BLaER1 (cell line): Measurements from ENCODE around the gene TBC1D10B.
A peak's percentile ranks its signal among the peaks of the same experiment; 100 is the strongest.

Experiments used
- H3K27ac ChIP-seq: shearing (Covaris generic); formaldehyde crosslinking; 2 replicates; pipeline ENCODE4 v1.8.1; 2022
- H3K27me3 ChIP-seq: shearing (Covaris generic); formaldehyde crosslinking; 2 replicates; pipeline ENCODE4 v1.8.1; 2022
- H3K36me3 ChIP-seq: shearing (Covaris generic); formaldehyde crosslinking; 2 replicates; pipeline ENCODE4 v1.8.1; 2022
- H3K4me1 ChIP-seq: shearing (Covaris generic); formaldehyde crosslinking; 2 replicates; pipeline ENCODE4 v1.8.1; 2022
- H3K4me2 ChIP-seq: shearing (Covaris generic); formaldehyde crosslinking; 2 replicates; pipeline ENCODE4 v1.8.1; 2022
- H3K4me3 ChIP-seq: shearing (Covaris generic); formaldehyde crosslinking; 2 replicates; pipeline ENCODE4 v1.8.1; 2022
- H3K9ac ChIP-seq: shearing (Covaris generic); formaldehyde crosslinking; 2 replicates; pipeline ENCODE4 v1.8.1; 2022
- H3K9me3 ChIP-seq: shearing (Covaris generic); formaldehyde crosslinking; 2 replicates; pipeline ENCODE4 v1.8.1; 2022
- H4K20me1 ChIP-seq: shearing (Covaris generic); formaldehyde crosslinking; 2 replicates; pipeline ENCODE4 v1.8.1; 2022
- Cebpa-rat ChIP-seq: shearing (Covaris generic); IDR thresholded peaks from 2 replicates; pipeline ENCODE4 v1.8.1; 2022

Gene TBC1D10B

GRCh38 chr16:30367349-30368009, 2.8 kb downstream of the TBC1D10B start:
- 0 out of 2 replicates have a peak overlapping the region, but pooled peaks have one; percentile 10 for H3K27ac ChIP-seq
- H3K9me3 ChIP-seq, result no peaks in the 10 kb centered on the region
- H3K4me2 ChIP-seq, result peak overlapping the region; percentile 99
- no peaks in the 10 kb centered on the region for H3K27me3 ChIP-seq
- peaks cover 49% of the 10 kb centered on the region for H3K4me1 ChIP-seq
- peak overlapping the region; percentile 88 for H3K4me3 ChIP-seq
- peak overlapping the region; percentile 90 for H3K9ac ChIP-seq
- no peak for TF ChIP-seq Cebpa-rat
- peaks cover 67% of the 10 kb centered on the region for H4K20me1 ChIP-seq
- H3K36me3 ChIP-seq, result peaks cover 50% of the 10 kb centered on the region

GRCh38 chr16:30366511-30366910, 3.8 kb downstream of the TBC1D10B start:
- Histone ChIP-seq H3K36me3 (peaks cover 60% of the 10 kb centered on the region), H3K27ac (no peak overlapping the region), H3K9ac (peak overlapping the region; percentile 90; the same call in 1 of the 2 replicates), H3K27me3 (no peaks in the 10 kb centered on the region), H3K4me3 (no peak overlapping the region), H3K9me3 (no peaks in the 10 kb centered on the region), H4K20me1 (peaks cover 67% of the 10 kb centered on the region), H3K4me2 (peak overlapping the region; percentile 99), H3K4me1 (peaks cover 39% of the 10 kb centered on the region)
- TF ChIP-seq Cebpa-rat, result no peak

DNA sequence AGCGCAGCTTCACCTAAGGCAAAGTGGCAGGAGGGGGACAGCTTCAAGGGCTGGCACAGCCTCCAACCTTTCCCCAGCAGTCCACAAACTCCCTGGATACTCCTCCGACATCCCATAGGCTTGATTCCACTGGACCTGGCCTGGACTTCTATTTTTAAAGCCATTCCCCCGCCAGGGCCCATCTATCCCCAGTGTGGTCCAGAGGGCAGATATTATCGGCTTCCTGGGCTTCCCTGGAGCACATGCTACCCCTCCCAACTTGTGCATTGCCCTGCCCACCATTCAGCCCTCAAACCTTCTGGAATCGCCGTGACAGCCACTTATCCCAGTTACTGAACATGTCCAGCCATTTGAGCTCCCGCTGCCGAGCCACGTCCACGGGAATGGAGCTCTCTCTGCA, 5.1 kb downstream of the TBC1D10B start:
- peaks cover 73% of the 10 kb centered on the region for H3K36me3 ChIP-seq
- H3K4me2 ChIP-seq, result no peak overlapping the region
- H3K9me3 ChIP-seq, result no peaks in the 10 kb centered on the region
- no peak overlapping the region for H3K4me3 ChIP-seq
- H3K9ac ChIP-seq, result no peak overlapping the region
- peaks cover 35% of the 10 kb centered on the region for H3K4me1 ChIP-seq
- no peak for TF ChIP-seq Cebpa-rat
- no peaks in the 10 kb centered on the region for H3K27me3 ChIP-seq
- H3K27ac ChIP-seq, result no peak overlapping the region
- peaks cover 74% of the 10 kb centered on the region for H4K20me1 ChIP-seq

DNA sequence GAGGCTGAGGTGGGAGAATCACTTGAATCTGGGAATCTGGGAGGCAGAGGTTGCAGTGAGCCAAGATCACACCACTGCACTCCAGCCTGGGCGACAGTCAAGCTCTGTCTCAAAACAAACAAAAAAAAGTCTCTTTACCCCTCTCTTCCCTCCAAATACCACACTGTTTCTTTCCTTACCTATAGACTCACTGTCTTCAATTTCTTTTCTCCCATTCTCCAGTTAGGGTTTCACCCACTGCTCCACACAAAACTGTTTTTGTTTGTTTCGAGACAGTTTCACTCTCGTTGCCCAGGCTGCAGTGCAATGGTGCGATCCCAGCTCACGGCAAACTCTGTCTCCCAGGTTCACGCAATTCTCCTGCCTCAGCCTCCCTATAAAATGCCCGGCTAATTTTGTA, 9.1 kb downstream of the TBC1D10B start:
- peak overlapping the region; percentile 6; the same call in 1 of the 2 replicates for H3K9ac ChIP-seq
- no peak for TF ChIP-seq Cebpa-rat
- H3K27me3 ChIP-seq, result no peaks in the 10 kb centered on the region
- H4K20me1 ChIP-seq, result peaks cover 51% of the 10 kb centered on the region
- H3K27ac ChIP-seq, result no peak overlapping the region
- no peak overlapping the region for H3K4me2 ChIP-seq
- H3K4me3 ChIP-seq, result no peak overlapping the region
- peaks cover 21% of the 10 kb centered on the region for H3K4me1 ChIP-seq
- H3K36me3 ChIP-seq, result peaks cover 99% of the 10 kb centered on the region
- H3K9me3 ChIP-seq, result no peaks in the 10 kb centered on the region

GRCh38 chr16:30359871-30360170, 10.5 kb downstream of the TBC1D10B start:
- TF ChIP-seq Cebpa-rat, result no peak
- peaks cover 38% of the 10 kb centered on the region for H4K20me1 ChIP-seq
- no peaks in the 10 kb centered on the region for H3K9me3 ChIP-seq
- H3K27ac ChIP-seq, result no peak overlapping the region
- no peak overlapping the region for H3K4me3 ChIP-seq
- no peak overlapping the region for H3K4me2 ChIP-seq
- peaks cover 23% of the 10 kb centered on the region for H3K4me1 ChIP-seq
- H3K9ac ChIP-seq, result peak overlapping the region; percentile 32; the same call in 1 of the 2 replicates
- H3K27me3 ChIP-seq, result no peaks in the 10 kb centered on the region
- H3K36me3 ChIP-seq, result peaks cover 85% of the 10 kb centered on the region

DNA sequence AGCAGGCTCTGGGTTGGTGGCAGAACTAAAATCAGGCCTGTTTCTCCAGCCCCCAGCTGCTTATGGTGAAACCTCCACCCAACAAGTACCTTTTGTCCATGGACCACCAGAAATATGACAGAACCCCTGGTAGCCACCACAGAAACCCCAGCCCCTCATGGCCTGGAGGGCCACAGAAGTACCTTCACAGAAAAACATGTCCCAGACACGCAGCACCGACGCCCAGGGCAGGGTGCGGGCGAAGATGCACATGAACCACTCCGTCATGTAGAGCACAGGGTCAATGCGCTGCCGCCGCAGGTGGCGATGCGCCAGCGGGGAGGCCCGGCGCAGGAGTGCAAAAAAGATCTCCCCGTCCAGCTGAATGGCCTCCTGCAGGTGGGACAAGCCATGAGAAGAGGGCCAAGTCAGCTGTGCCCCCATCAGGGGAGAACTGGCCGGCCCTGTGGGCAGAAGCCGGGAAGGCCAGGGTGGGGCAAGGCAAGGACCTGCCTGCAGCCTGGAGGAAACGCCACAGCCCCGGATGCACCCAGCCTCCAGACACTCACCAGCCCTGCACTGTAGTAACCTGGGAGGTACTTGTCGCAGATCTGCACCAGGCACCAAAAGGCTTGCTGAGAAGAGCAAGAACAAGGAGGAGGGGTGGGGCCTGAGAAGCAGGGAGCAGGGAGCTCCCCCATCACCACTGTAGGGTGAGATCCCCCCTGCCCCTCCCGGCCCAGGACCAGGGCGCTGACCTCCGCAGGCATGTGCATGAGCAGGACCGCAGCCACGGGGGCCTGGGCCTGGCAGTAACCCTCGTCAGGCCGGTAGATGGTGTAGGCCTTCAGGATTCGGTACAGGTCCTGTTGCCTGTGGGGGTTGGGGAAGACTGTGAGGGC, 11.1 kb downstream of the TBC1D10B start:
- Histone ChIP-seq H3K9me3 (no peaks in the 10 kb centered on the region), H4K20me1 (peaks cover 39% of the 10 kb centered on the region), H3K9ac (peak overlapping the region; percentile 32; the same call in 1 of the 2 replicates), H3K27me3 (no peaks in the 10 kb centered on the region), H3K4me2 (no peak overlapping the region), H3K36me3 (peaks cover 80% of the 10 kb centered on the region), H3K4me1 (peaks cover 25% of the 10 kb centered on the region), H3K4me3 (no peak overlapping the region), H3K27ac (no peak overlapping the region)
- TF ChIP-seq Cebpa-rat, result no peak

DNA sequence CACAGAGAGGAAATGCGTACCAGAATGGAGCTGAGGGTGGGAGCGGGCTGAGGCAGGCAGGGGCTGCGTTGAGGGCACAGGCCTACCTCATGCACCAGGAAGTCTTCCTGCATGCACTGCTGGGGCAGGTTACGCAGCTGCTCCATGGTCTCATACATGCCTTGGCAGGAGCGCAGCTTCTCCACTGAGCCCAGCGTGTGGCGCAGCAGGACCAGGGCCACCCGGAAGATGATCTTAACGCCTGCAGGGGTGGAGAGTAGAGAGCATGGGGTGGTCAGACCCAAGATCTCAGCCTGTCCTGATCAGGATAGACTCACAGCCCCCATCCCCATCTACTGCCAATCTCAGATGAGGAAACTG, 11.7 kb downstream of the TBC1D10B start:
- H3K36me3 ChIP-seq, result peaks cover 77% of the 10 kb centered on the region
- H3K4me2 ChIP-seq, result no peak overlapping the region

DNA sequence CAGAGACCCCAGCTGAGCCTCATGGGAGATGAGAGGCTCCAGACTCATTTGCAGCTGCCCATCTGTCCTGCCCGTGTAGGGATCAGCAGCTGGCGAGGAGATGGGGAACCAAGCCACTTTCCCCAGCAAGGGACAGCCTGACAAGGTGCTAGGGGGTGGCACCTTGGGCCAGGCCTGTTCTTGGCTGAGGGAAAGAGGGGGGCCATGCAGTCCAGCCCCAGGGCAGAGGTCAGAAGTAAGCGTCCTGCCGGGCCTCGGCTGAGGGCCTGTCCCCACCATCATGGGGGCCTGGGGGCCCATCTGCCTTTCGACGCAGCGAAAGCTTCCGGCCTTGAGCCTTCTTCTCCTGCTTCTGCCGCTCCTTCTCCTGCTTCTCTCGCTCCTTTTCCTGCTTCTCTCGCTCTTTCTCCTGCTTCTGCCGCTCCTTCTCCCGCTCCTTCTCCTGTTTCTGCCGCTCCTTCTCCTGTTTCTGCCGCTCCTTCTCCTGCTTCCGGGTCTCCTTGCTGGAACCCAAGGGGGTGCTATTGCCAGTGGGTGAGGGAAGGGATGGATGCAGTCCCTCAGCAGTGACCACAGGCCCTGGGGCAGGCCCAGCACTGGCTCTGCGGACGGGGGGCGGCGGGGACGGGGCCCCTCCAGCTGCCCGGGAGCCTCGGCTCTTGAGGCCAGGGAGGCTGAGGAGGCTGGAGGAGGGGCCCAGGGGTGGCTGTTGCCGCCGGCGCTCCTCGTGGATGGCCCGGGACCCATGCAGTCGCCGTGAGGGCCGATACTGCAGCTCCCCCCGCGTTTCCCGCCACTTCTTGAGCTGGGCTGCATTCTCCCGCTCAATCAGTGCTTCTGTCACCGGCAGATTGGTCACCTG, 12.3 kb downstream of the TBC1D10B start:
- Histone ChIP-seq H3K4me1 (peaks cover 38% of the 10 kb centered on the region), H3K9me3 (no peaks in the 10 kb centered on the region), H4K20me1 (peaks cover 39% of the 10 kb centered on the region), H3K9ac (peak overlapping the region; percentile 41; the same call in 1 of the 2 replicates), H3K4me3 (no peak overlapping the region), H3K27ac (0 out of 2 replicates have a peak overlapping the region, but pooled peaks have one; percentile 18), H3K27me3 (no peaks in the 10 kb centered on the region), H3K36me3 (peaks cover 77% of the 10 kb centered on the region), H3K4me2 (no peak overlapping the region)
- no peak for TF ChIP-seq Cebpa-rat

More for the DNA sequence above, 11.7 kb downstream of the TBC1D10B start:
- H3K27ac ChIP-seq, result no peak overlapping the region
- no peak for TF ChIP-seq Cebpa-rat
- H3K4me3 ChIP-seq, result no peak overlapping the region
- no peaks in the 10 kb centered on the region for H3K27me3 ChIP-seq
- no peaks in the 10 kb centered on the region for H3K9me3 ChIP-seq
- peaks cover 40% of the 10 kb centered on the region for H4K20me1 ChIP-seq
- H3K9ac ChIP-seq, result no peak overlapping the region
- H3K4me1 ChIP-seq, result peaks cover 32% of the 10 kb centered on the region

- 0 out of 2 replicates have a peak overlapping the region, but pooled peaks have one; percentile 97 for H3K4me2 ChIP-seq
- peak overlapping the region; percentile 41; the same call in 1 of the 2 replicates for H3K9ac ChIP-seq
- peaks cover 45% of the 10 kb centered on the region for H4K20me1 ChIP-seq
- H3K27me3 ChIP-seq, result no peaks in the 10 kb centered on the region
- H3K4me1 ChIP-seq, result peaks cover 39% of the 10 kb centered on the region
- TF ChIP-seq Cebpa-rat, result no peak
- H3K4me3 ChIP-seq, result no peak overlapping the region
- H3K36me3 ChIP-seq, result peaks cover 77% of the 10 kb centered on the region
- 0 out of 2 replicates have a peak overlapping the region, but pooled peaks have one; percentile 18 for H3K27ac ChIP-seq
- no peaks in the 10 kb centered on the region for H3K9me3 ChIP-seq
Measured at GRCh38 chr16:30357085-30357714, 13.1 kb downstream of the TBC1D10B start.
